GM19099 (cell line): ENCODE data around the gene FOXO1.

Experiments used
- POLR2A ChIP-seq: IDR thresholded peaks from 3 replicates; pipeline ENCODE4 v1.6.1; 2011; ENCODE audit warnings: low read depth; ENCODE audit not compliant: insufficient read length; ENCODE audit errors: extremely low read depth

FOXO1 gene

DNA sequence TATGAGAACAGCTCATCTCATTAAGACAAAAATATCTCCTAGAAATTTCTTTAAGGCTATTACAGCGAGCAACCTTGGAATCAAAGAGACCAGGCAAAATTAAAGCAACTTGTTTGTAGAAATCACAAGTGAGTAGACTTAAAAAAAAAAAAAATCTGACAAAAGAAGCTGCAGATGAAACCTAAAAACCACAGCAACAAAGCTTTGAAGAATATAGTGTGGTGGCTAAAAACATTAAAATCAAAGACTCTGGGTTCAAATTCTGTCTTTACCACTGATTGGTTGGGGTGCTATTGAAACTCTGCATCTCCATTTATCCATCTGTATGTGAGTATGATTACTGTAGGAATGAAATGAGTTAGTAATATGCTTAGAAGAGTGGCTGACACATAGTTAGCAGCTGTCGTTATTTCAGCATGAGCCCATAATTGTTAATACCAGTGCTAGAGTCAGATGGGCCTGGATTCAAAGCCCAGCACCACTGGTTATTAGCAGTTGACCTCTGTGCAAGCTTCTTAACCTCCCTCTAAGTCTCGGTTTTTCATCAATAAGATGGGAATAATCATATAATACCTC is 157.6 kb downstream of the FOXO1 start:
- TF ChIP-seq POLR2A: no peak

DNA sequence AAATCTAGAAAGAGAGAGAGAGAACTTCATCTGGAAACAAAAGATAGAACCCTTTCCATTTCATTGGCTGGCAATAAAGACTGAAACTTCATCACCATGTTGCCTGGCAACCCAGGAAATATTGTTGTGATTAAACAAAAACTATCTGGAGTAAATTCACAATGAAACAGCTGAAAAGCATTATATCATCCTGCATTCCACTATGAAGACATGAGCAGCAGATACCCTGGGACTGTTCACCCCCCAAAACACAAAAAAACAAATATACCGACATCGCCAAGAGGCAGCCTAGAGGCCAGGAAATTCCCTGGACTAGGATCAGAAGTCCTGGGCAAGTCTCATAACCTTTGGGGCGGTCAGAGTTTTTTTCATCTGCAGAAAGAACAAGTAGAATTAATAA is 158.3 kb downstream of the FOXO1 start:
- no peak for TF ChIP-seq POLR2A

DNA sequence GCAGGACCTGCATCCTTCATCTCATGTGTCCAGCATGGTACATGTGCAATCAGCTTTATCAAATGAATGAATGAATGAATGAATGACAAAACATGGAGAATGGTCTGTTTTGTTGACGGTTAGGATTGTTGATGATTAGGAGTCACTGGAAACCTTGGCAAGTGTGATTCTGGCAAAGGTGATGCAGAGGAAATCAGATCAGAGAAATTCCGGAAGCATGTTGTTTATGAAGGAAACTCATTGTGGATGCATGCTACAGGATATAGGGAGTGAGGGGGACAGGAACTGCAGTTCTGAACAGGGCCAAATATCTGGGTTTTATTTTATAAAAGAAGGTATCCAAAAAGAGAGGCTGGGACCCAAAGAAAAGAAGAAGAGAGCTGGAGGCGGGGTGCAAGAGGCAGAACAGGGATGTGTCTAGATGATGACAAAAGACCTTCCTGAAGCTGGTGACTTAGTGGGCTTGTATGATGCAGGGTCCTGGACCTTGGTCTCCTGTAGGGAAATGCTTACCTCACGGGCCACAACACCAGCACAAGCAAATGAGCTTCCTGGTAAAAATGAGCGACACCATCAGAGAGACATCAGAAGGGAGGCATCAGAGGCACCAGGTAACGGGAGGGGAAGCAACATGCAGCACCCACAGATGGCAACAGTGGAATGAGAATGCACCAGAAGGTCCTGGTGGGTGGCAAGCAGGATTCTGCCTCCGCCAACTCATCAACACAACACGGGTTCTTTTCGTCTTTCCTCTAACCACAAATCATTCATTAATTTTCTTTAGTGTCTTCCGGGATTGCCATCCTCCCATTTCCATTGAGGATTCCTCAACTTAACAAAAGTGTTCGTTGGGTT is 159.6 kb downstream of the FOXO1 start:
- TF ChIP-seq POLR2A: no peak
